ENCODE measurements around the gene BTBD10. TPM values are rescaled to one million over a fixed set of nuclear protein-coding genes. Genes with fewer than 3 reads are reported as not detected.
A peak's percentile ranks its signal among the peaks of the same experiment; 100 is the strongest.

BTBD10 gene
- total and polyA plus RNA-seq, 2 experiments from 2014 or later, result 34.7 to 39.0 TPM

GRCh38 chr11:13473013-13473722 is 10.1 kb upstream of the BTBD10 start:
- Histone ChIP-seq H3K36me3 (no peaks in the 10 kb centered on the region), H3K4me3 (no peak overlapping the region), H3K27ac (no peak overlapping the region), H3K4me1 (ENCODE audit: low read depth) (peaks cover 9% of the 10 kb centered on the region), H3K9me3 (ENCODE audit: low read depth) (no peaks in the 10 kb centered on the region), H3K27me3 (no peaks in the 10 kb centered on the region)
- no peak for TF ChIP-seq CTCF (IDR thresholded peaks at IDR 0.05; ENCODE audit: low read depth, low read length)
- peak in 1 of 2 donors; percentile 19 for DNase-seq (ENCODE audit: low read depth in 1 of 2, low spot score in 1 of 2)

- Histone ChIP-seq H3K4me3 (no peak overlapping the region), H3K9me3 (ENCODE audit: low read depth) (no peaks in the 10 kb centered on the region), H3K27ac (no peak overlapping the region), H3K27me3 (no peaks in the 10 kb centered on the region), H3K36me3 (no peaks in the 10 kb centered on the region), H3K4me1 (ENCODE audit: low read depth) (peaks cover 9% of the 10 kb centered on the region)
- DNase-seq (ENCODE audit: low read depth in 1 of 2, low spot score in 1 of 2), result no peak
- TF ChIP-seq CTCF (IDR thresholded peaks at IDR 0.05; ENCODE audit: low read depth, low read length), result no peak
Observed at GRCh38 chr11:13468750-13469149, 5.7 kb upstream of the BTBD10 start.

- H3K4me1 ChIP-seq (ENCODE audit: low read depth), result peaks cover 3% of the 10 kb centered on the region
- no peaks in the 10 kb centered on the region for H3K9me3 ChIP-seq (ENCODE audit: low read depth)
- H3K27ac ChIP-seq, result no peak overlapping the region
- peak; percentile 30 to 63 for DNase-seq (ENCODE audit: low read depth in 1 of 2, low spot score in 1 of 2)
- TF ChIP-seq CTCF (IDR thresholded peaks at IDR 0.05; ENCODE audit: low read depth, low read length), result peak; percentile 69
- no peak overlapping the region for H3K4me3 ChIP-seq
- no peaks in the 10 kb centered on the region for H3K27me3 ChIP-seq
- H3K36me3 ChIP-seq, result no peaks in the 10 kb centered on the region
Observed at GRCh38 chr11:13465909-13466371, 2.9 kb upstream of the BTBD10 start.

GRCh38 chr11:13463779-13464290 is 813 bp upstream of the BTBD10 start:
- H3K9me3 ChIP-seq (ENCODE audit: low read depth), result no peaks in the 10 kb centered on the region
- H3K4me1 ChIP-seq (ENCODE audit: low read depth), result peaks cover 3% of the 10 kb centered on the region
- H3K27me3 ChIP-seq, result no peaks in the 10 kb centered on the region
- peak overlapping the region; percentile 65 for H3K4me3 ChIP-seq
- peak overlapping the region; percentile 84 for H3K27ac ChIP-seq
- H3K36me3 ChIP-seq, result no peaks in the 10 kb centered on the region
- no peak for DNase-seq (ENCODE audit: low read depth in 1 of 2, low spot score in 1 of 2)
- TF ChIP-seq CTCF (IDR thresholded peaks at IDR 0.05; ENCODE audit: low read depth, low read length), result no peak

- no peaks in the 10 kb centered on the region for H3K27me3 ChIP-seq
- peaks cover 3% of the 10 kb centered on the region for H3K4me1 ChIP-seq (ENCODE audit: low read depth)
- no peaks in the 10 kb centered on the region for H3K9me3 ChIP-seq (ENCODE audit: low read depth)
- no peak for TF ChIP-seq CTCF (IDR thresholded peaks at IDR 0.05; ENCODE audit: low read depth, low read length)
- DNase-seq (ENCODE audit: low read depth in 1 of 2, low spot score in 1 of 2), result peak; percentile 24 to 63
- no peaks in the 10 kb centered on the region for H3K36me3 ChIP-seq
- peak overlapping the region; percentile 84 for H3K27ac ChIP-seq
- H3K4me3 ChIP-seq, result peak overlapping the region; percentile 65
Observed at GRCh38 chr11:13462311-13462900, 616 bp downstream of the BTBD10 start.
